ENCODE data around the gene TRPM4. TPM values are rescaled to one million over a fixed set of nuclear protein-coding genes. Genes with fewer than 3 reads are reported as not detected.
"Not testable (repeated sequence)": the region's sequence is repeated elsewhere in the genome, so short reads cannot be mapped to it uniquely, and the experiment has no call there.

TRPM4 gene
- total RNA-seq, 1 experiment from 2014 or later = 30.0 TPM

GRCh38 chr19:49125025-49125731, 32.4 kb upstream of the TRPM4 start:
- Histone ChIP-seq H2AFZ (ENCODE audit: low read length) (no peak overlapping the region), H3K9me3 (ENCODE audit: low read length) (no peaks in the 10 kb centered on the region), H3K36me3 (ENCODE audit: low read depth, low read length) (no peaks in the 10 kb centered on the region), H3F3A (ENCODE audit: low read length, unreplicated experiment) (no peaks in the 10 kb centered on the region), H4K20me1 (ENCODE audit: low read length) (no peaks in the 10 kb centered on the region), H3K79me2 (ENCODE audit: low read length) (no peaks in the 10 kb centered on the region), H3K4me3 (ENCODE audit: low read length) (no peak overlapping the region), H3K27ac (ENCODE audit: low read length) (no peak overlapping the region), H3K9me2 (replicated peaks; ENCODE audit: low read length) (no peaks in the 10 kb centered on the region), H3K27me3 (ENCODE audit: low read length) (no peaks in the 10 kb centered on the region), H3K9ac (ENCODE audit: low read length) (no peak overlapping the region), H3K4me2 (ENCODE audit: low read length) (no peak overlapping the region), H3K4me1 (ENCODE audit: insufficient read depth, low read length) (no peaks in the 10 kb centered on the region; the same call in none of the 2 replicates)
- ChIA-PET CTCF (no interaction called here), POLR2A (ENCODE audit: unreplicated experiment) (interaction anchor here (0.7 kb wide), 1 partner anchor 107 kb away, joined by 3 read pairs; no protein-coding TSS in a partner anchor)
- ATAC-seq (no peak), DNase-seq (no peak)
- intact Hi-C loops (cut with micrococcal nuclease) = no loop called here
- TF ChIP-seq CTCF (conservative IDR thresholded peaks at IDR 0.05; ENCODE audit: low read depth, low read length) = no peak
- TF ChIP-seq EZH2 (IDR thresholded peaks at IDR 0.05; ENCODE audit: low read length, unreplicated experiment) = no peak
- TF ChIP-seq EZH2phosphoT487 (IDR thresholded peaks at IDR 0.05; ENCODE audit: borderline replicate concordance, low read length) = no peak
- BruUV-seq (replicated peaks) = no TSS peak

- no peak for ATAC-seq
- no peaks in the 10 kb centered on the region for H3F3A ChIP-seq (ENCODE audit: low read length, unreplicated experiment)
- no peak overlapping the region for H3K27ac ChIP-seq (ENCODE audit: low read length)
- ChIA-PET CTCF (no interaction called here), POLR2A (ENCODE audit: unreplicated experiment) (no interaction called here)
- H3K79me2 ChIP-seq (ENCODE audit: low read length) = no peaks in the 10 kb centered on the region
- no peaks in the 10 kb centered on the region; the same call in none of the 2 replicates for H3K4me1 ChIP-seq (ENCODE audit: insufficient read depth, low read length)
- no peak for DNase-seq
- no peaks in the 10 kb centered on the region for H3K9me2 ChIP-seq (replicated peaks; ENCODE audit: low read length)
- no peak overlapping the region for H3K4me2 ChIP-seq (ENCODE audit: low read length)
- TF ChIP-seq EZH2phosphoT487 (IDR thresholded peaks at IDR 0.05; ENCODE audit: borderline replicate concordance, low read length) = no peak
- TF ChIP-seq EZH2 (IDR thresholded peaks at IDR 0.05; ENCODE audit: low read length, unreplicated experiment) = no peak
- TF ChIP-seq CTCF (conservative IDR thresholded peaks at IDR 0.05; ENCODE audit: low read depth, low read length) = no peak
- intact Hi-C loops (cut with micrococcal nuclease) = no loop called here
- H3K27me3 ChIP-seq (ENCODE audit: low read length) = no peaks in the 10 kb centered on the region
- no peak overlapping the region for H2AFZ ChIP-seq (ENCODE audit: low read length)
- no peak overlapping the region for H3K4me3 ChIP-seq (ENCODE audit: low read length)
- H3K9me3 ChIP-seq (ENCODE audit: low read length) = no peaks in the 10 kb centered on the region
- no peak overlapping the region for H3K9ac ChIP-seq (ENCODE audit: low read length)
- no peaks in the 10 kb centered on the region for H3K36me3 ChIP-seq (ENCODE audit: low read depth, low read length)
- no TSS peak for BruUV-seq (replicated peaks)
- no peaks in the 10 kb centered on the region for H4K20me1 ChIP-seq (ENCODE audit: low read length)
Measured at GRCh38 chr19:49126575-49126974, 31.0 kb upstream of the TRPM4 start.

- H3K4me3 ChIP-seq (ENCODE audit: low read length); H3K9me2 ChIP-seq (replicated peaks; ENCODE audit: low read length); H3K4me1 ChIP-seq (ENCODE audit: insufficient read depth, low read length); H3K4me2 ChIP-seq (ENCODE audit: low read length); ATAC-seq; H3K9ac ChIP-seq (ENCODE audit: low read length); DNase-seq; H3K27ac ChIP-seq (ENCODE audit: low read length); H3K9me3 ChIP-seq (ENCODE audit: low read length); intact Hi-C loops (cut with micrococcal nuclease); BruUV-seq (replicated peaks); H3K79me2 ChIP-seq (ENCODE audit: low read length); H3K27me3 ChIP-seq (ENCODE audit: low read length); H4K20me1 ChIP-seq (ENCODE audit: low read length); H3F3A ChIP-seq (ENCODE audit: low read length, unreplicated experiment); H3K36me3 ChIP-seq (ENCODE audit: low read depth, low read length): not testable (repeated sequence)
- H2AFZ ChIP-seq (ENCODE audit: low read length) = 0 out of 2 replicates have a peak overlapping the region, but pooled peaks have one; percentile 61
- ChIA-PET CTCF (interaction anchor here (0.5 to 1.0 kb wide), 6 partner anchors 13 to 128 kb away, joined by 3 to 16 read pairs (median 6); partner anchors contain the start of gene LIN7B), POLR2A (ENCODE audit: unreplicated experiment) (interaction anchor here (0.7 kb wide), 1 partner anchor 38 kb away, joined by 8 read pairs; no protein-coding TSS in a partner anchor)
Measured at GRCh38 chr19:49127225-49127624, 30.4 kb upstream of the TRPM4 start.

Data from PC-3 (cell line).